ENCODE measurements around the gene GTSF1L. TPM values are rescaled to one million over a fixed set of nuclear protein-coding genes. Genes with fewer than 3 reads are reported as not detected.
A peak's percentile ranks its signal among the peaks of the same experiment; 100 is the strongest.

Gene GTSF1L
- total RNA-seq, 2 donors from 2014 or later: not detected

DNA sequence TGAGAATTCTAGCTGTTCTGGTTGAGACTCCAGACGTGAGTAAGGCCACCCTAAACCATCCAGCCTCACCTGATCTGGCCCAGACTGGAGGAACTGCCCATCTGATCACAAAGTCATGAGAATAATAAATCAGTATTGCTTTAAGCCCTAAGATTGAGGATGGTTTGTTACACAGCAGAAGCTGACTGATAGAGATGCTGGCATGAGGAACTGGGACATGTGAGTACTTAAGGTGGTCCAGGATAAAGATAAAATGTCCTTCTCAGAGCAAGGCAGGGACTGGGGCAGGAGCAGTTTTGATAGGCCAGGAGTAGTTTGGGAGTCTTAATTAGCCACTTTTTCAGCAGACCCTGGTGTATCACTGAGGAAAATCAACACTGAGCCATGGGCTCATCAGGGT is 6.8 kb downstream of the GTSF1L start:
- no peak for ATAC-seq
- H3K9me3 ChIP-seq (ENCODE audit: control insufficient read depth, low read length, poor library complexity, severe bottlenecking): no peaks in the 10 kb centered on the region
- H3K27ac Mint-ChIP-seq: peak overlapping the region; percentile 37
- H3K36me3 Mint-ChIP-seq (ENCODE audit: low read depth): no peaks in the 10 kb centered on the region
- H3K27me3 Mint-ChIP-seq: no peaks in the 10 kb centered on the region
- no peak overlapping the region for H3K4me3 Mint-ChIP-seq
- H3K4me1 Mint-ChIP-seq: peaks cover 7% of the 10 kb centered on the region
- no peak for DNase-seq

DNA sequence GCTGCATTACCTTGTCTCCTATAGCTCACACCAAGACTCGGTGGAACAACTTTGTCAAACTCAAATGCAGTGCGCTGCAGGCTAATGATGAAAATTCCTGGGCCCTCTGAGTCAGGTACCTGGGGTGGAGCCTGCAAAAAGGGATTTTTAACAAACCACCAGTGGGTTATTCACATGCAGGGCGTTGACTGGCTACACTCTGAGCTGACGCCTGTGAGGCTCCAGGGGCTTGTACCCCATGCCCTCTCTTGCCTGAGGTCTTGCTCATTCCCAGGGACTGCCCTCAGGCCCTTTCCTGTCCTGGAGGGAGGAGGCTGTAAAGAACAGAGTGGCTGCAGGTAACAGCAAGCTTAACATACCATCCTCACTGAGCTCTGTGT is 9.2 kb downstream of the GTSF1L start:
- H3K27ac Mint-ChIP-seq: no peak overlapping the region
- H3K36me3 Mint-ChIP-seq (ENCODE audit: low read depth): no peaks in the 10 kb centered on the region
- H3K4me3 Mint-ChIP-seq: no peak overlapping the region
- H3K4me1 Mint-ChIP-seq: peaks cover 4% of the 10 kb centered on the region
- ATAC-seq (no peak), DNase-seq (no peak)
- no peaks in the 10 kb centered on the region for H3K9me3 ChIP-seq (ENCODE audit: control insufficient read depth, low read length, poor library complexity, severe bottlenecking)
- no peaks in the 10 kb centered on the region for H3K27me3 Mint-ChIP-seq

DNA sequence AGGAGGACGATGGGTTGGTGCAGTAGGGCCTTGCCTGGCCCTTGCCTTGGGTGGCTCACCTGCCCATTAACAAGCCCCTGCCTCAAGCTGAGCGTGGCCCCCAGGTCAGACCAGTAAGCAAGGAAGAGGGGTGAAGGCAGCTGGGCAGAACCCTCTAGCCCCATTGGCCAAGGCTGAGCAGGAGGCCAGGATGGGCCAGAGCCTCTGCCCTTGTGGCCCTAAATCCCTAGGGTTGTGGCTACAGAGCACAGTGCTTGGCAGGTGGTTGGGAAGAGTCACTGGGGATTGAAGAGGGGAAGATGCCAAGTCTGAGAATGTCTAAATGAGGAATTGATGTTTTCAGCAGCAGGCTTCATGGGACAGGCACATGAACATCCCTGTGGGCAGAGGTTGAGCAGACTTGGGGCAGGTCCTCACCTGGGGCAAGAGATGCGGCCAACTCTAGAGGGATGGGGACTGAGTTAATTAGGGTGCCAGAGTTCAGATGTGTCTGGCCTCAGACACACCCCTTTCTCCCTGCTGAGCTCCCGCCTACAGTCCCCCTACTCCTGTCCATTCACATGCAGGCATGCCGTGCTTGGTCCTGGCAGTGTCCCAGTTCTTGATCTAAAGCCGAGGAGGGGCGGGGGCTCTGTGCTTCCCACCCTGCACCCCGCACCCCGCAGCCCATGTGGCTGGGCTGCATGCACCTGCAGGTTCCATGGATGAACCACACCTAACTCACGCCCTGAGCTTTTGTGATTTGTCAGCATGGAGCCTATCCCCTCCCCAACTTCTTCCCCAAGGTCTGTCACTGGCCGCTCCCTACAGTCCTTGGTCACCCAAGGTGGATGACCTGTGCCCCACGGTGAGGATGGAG is 9.8 kb downstream of the GTSF1L start:
- ATAC-seq (no peak), DNase-seq (no peak)
- no peak overlapping the region for H3K4me3 Mint-ChIP-seq
- no peaks in the 10 kb centered on the region for H3K9me3 ChIP-seq (ENCODE audit: control insufficient read depth, low read length, poor library complexity, severe bottlenecking)
- peaks cover under 1% of the 10 kb centered on the region for H3K4me1 Mint-ChIP-seq
- no peaks in the 10 kb centered on the region for H3K36me3 Mint-ChIP-seq (ENCODE audit: low read depth)
- no peak overlapping the region for H3K27ac Mint-ChIP-seq
- H3K27me3 Mint-ChIP-seq: no peaks in the 10 kb centered on the region

DNA sequence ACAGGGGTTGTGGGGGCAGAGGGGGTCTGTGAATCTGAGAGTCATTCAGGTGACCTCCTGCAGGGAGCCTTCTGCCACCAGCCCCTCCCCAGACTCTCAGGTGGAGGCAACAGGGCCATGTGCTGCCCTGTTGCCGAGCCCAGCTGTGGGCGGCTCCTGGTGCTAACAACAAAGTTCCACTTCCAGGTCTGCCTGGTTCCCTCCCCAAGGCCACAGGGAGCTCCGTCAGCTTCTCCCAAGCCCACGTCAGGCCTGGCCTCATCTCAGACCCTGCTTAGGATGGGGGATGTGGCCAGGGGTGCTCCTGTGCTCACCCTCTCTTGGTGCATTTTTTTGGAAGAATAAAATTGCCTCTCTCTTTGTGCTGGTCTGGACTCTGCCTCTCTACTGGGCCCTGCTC is 10.7 kb downstream of the GTSF1L start:
- no peak overlapping the region for H3K4me3 Mint-ChIP-seq
- no peaks in the 10 kb centered on the region for H3K9me3 ChIP-seq (ENCODE audit: control insufficient read depth, low read length, poor library complexity, severe bottlenecking)
- no peak for DNase-seq
- no peaks in the 10 kb centered on the region for H3K4me1 Mint-ChIP-seq
- no peaks in the 10 kb centered on the region for H3K36me3 Mint-ChIP-seq (ENCODE audit: low read depth)
- ATAC-seq: no peak
- H3K27ac Mint-ChIP-seq: no peak overlapping the region
- no peaks in the 10 kb centered on the region for H3K27me3 Mint-ChIP-seq

DNA sequence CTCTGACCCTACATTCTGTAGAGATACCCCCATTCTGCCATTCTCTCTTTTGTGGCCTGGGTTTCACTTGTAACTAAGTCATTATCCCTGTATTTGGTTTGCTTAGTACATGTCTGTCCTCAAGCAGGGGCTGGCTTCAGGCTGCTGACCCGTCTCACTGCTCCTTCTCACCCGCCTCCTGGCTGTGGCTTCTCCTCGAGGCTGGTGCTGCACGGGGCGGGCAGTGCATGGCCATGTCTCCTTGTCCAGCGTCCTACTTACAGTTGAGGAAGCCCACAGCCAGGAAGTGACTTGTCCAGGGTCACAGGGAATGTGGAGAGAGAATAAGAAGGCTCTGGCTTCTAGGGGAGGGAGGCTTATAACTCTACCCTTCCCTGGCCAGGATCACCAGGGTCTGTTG is 11.3 kb downstream of the GTSF1L start:
- ATAC-seq (no peak), DNase-seq (no peak)
- Mint-ChIP-seq H3K27ac (no peak overlapping the region), H3K27me3 (no peaks in the 10 kb centered on the region), H3K4me1 (no peaks in the 10 kb centered on the region), H3K4me3 (no peak overlapping the region), H3K36me3 (ENCODE audit: low read depth) (no peaks in the 10 kb centered on the region)
- H3K9me3 ChIP-seq (ENCODE audit: control insufficient read depth, low read length, poor library complexity, severe bottlenecking): no peaks in the 10 kb centered on the region

DNA sequence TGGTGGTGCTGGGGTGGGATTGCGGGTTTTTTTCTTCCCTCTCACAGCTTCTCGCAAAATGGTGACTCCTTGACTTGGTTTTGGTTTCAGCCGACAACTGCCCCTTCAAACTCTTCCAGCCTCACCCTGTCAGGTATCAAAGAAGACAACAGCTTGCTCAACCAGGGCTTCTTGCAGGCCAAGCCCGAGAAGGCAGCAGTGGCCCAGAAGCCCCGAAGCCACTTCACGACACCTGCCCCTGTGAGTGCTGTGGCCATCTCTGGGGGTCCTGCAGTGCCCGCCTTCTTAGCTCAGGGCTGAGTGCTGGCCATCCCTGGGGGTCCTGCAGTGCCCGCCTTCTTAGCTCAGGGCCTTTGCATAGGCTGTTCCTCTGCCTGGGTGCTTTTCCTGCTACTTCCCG is 11.8 kb downstream of the GTSF1L start:
- H3K36me3 Mint-ChIP-seq (ENCODE audit: low read depth): no peaks in the 10 kb centered on the region
- DNase-seq: no peak
- ATAC-seq: no peak
- no peaks in the 10 kb centered on the region for H3K9me3 ChIP-seq (ENCODE audit: control insufficient read depth, low read length, poor library complexity, severe bottlenecking)
- H3K27me3 Mint-ChIP-seq: no peaks in the 10 kb centered on the region
- H3K4me1 Mint-ChIP-seq: no peaks in the 10 kb centered on the region
- no peak overlapping the region for H3K27ac Mint-ChIP-seq
- no peak overlapping the region for H3K4me3 Mint-ChIP-seq

DNA sequence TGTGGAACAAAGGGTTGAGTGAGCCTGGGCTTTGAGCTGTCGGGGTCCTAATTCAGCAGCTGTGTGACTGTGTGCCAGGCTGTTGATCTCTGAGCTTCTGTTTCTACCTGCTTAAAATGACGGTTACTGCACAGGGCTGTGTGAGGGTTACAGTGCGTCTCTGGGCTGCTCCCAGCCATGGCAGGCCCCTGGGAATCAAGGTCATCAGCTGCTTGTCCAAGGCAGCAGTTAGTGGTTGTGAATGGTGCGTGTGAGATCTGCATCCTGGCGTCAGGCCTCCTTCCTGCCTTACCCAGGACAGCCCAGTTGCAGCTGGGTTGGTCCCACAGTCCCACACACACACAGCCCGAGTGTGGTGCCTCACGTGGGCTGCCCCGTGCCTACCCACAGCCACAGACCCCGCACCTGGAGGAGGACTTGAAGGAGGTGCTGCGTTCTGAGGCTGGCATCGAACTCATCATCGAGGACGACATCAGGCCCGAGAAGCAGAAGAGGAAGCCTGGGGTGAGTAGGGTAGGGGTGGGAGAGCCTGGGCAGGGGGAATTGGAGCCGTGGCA is 15.6 kb downstream of the GTSF1L start:
- no peaks in the 10 kb centered on the region for H3K9me3 ChIP-seq (ENCODE audit: control insufficient read depth, low read length, poor library complexity, severe bottlenecking)
- Mint-ChIP-seq H3K27me3 (no peaks in the 10 kb centered on the region), H3K4me1 (no peaks in the 10 kb centered on the region), H3K4me3 (no peak overlapping the region), H3K27ac (no peak overlapping the region), H3K36me3 (ENCODE audit: low read depth) (peaks cover 2% of the 10 kb centered on the region)
- DNase-seq: no peak
- ATAC-seq: no peak

GRCh38 chr20:43710370-43711044 is 16.3 kb downstream of the GTSF1L start:
- H3K36me3 Mint-ChIP-seq (ENCODE audit: low read depth): peaks cover 2% of the 10 kb centered on the region
- DNase-seq (no peak), ATAC-seq (no peak)
- H3K9me3 ChIP-seq (ENCODE audit: control insufficient read depth, low read length, poor library complexity, severe bottlenecking): no peaks in the 10 kb centered on the region
- H3K27ac Mint-ChIP-seq: no peak overlapping the region
- H3K4me3 Mint-ChIP-seq: no peak overlapping the region
- H3K27me3 Mint-ChIP-seq: no peaks in the 10 kb centered on the region
- no peaks in the 10 kb centered on the region for H3K4me1 Mint-ChIP-seq

DNA sequence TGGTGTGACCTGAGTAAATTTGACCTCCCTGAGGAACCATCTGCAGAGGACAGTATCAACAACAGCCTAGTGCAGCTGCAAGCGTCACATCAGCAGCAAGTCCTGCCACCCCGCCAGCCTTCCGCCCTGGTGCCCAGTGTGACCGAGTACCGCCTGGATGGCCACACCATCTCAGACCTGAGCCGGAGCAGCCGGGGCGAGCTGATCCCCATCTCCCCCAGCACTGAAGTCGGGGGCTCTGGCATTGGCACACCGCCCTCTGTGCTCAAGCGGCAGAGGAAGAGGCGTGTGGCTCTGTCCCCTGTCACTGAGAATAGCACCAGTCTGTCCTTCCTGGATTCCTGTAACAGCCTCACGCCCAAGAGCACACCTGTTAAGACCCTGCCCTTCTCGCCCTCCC is 24.3 kb downstream of the GTSF1L start:
- Mint-ChIP-seq H3K27ac (no peak overlapping the region), H3K4me3 (no peak overlapping the region), H3K36me3 (ENCODE audit: low read depth) (no peaks in the 10 kb centered on the region), H3K4me1 (no peaks in the 10 kb centered on the region), H3K27me3 (no peaks in the 10 kb centered on the region)
- no peak for ATAC-seq
- no peak for DNase-seq
- H3K9me3 ChIP-seq (ENCODE audit: control insufficient read depth, low read length, poor library complexity, severe bottlenecking): no peaks in the 10 kb centered on the region

DNA sequence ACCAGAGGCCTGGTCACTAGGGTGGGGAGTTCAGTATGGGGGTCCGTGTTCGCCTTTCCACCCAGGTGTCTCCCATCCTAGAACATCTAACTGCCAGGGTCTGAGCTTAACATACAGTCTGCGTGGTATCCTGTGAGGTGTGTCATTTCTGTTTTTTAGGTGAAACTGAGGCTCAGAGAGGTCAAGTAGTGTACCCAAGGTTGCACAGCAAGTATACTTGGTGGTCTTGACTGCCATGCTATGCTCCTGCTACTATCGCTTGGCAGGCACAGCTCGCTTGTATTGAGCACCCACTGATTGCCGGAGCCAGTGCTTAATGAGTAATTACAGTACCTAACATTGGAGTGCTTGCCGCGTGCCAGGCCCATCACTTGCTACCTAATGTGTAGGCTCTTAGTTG is 26.2 kb downstream of the GTSF1L start:
- Mint-ChIP-seq H3K36me3 (ENCODE audit: low read depth) (no peaks in the 10 kb centered on the region), H3K27ac (no peak overlapping the region), H3K4me3 (no peak overlapping the region), H3K4me1 (no peaks in the 10 kb centered on the region), H3K27me3 (no peaks in the 10 kb centered on the region)
- H3K9me3 ChIP-seq (ENCODE audit: control insufficient read depth, low read length, poor library complexity, severe bottlenecking): no peaks in the 10 kb centered on the region
- no peak for DNase-seq
- ATAC-seq: no peak

DNA sequence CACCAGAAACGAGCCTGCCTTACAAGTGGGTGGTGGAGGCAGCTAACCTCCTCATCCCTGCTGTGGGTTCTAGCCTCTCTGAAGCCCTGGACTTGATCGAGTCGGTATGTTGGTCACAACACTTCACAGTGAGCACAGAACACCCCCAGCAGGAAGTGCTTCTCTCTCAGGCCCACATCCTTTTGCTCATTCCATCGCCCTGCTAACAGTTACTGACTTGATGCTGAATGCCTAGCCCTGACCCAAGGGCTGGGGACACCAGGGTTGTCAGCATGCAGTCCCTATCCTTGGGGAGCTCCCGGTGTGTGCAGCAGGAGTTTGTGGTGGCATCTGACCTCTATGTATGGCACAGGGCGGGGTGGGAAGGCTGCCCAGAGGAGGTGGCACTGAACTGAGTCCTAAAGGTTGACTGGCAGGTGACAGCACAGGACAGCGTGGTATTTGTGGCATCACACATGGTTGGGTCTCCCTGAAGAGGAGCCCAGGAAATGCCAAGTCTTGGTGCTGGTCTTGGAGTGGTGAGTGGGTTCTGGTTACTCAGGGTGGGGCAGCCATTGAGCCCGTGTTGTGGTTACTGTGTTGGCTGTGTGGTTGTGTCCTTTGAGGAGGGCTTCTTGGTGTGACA is 26.7 kb downstream of the GTSF1L start:
- no peak for DNase-seq
- H3K27ac Mint-ChIP-seq: no peak overlapping the region
- no peaks in the 10 kb centered on the region for H3K4me1 Mint-ChIP-seq
- no peaks in the 10 kb centered on the region for H3K36me3 Mint-ChIP-seq (ENCODE audit: low read depth)
- no peaks in the 10 kb centered on the region for H3K9me3 ChIP-seq (ENCODE audit: control insufficient read depth, low read length, poor library complexity, severe bottlenecking)
- H3K4me3 Mint-ChIP-seq: no peak overlapping the region
- H3K27me3 Mint-ChIP-seq: no peaks in the 10 kb centered on the region
- ATAC-seq: no peak

DNA sequence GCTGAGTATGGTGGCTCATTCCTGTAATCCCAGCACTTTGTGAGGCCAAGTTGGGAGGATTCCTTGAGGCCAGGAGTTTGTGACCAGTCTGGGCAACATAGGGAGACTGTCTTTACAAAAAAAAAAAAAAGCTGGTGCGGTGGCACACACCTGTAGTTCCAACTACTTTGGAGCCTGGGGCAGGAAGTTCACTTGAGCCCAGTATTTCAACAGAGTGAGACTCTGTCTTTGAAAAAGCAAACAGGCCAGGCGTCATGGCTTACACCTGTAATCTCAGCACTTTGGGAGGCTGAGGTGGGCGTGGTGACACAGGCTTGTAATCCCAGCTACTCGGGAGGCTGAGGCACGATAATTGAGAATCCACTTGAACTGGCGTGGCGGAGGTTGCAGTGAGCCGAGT is 31.2 kb downstream of the GTSF1L start:
- Mint-ChIP-seq H3K4me3 (no peak overlapping the region), H3K27ac (no peak overlapping the region), H3K4me1 (peaks cover 2% of the 10 kb centered on the region), H3K27me3 (no peaks in the 10 kb centered on the region), H3K36me3 (ENCODE audit: low read depth) (no peaks in the 10 kb centered on the region)
- ATAC-seq (no peak), DNase-seq (no peak)
- H3K9me3 ChIP-seq (ENCODE audit: control insufficient read depth, low read length, poor library complexity, severe bottlenecking): no peaks in the 10 kb centered on the region

DNA sequence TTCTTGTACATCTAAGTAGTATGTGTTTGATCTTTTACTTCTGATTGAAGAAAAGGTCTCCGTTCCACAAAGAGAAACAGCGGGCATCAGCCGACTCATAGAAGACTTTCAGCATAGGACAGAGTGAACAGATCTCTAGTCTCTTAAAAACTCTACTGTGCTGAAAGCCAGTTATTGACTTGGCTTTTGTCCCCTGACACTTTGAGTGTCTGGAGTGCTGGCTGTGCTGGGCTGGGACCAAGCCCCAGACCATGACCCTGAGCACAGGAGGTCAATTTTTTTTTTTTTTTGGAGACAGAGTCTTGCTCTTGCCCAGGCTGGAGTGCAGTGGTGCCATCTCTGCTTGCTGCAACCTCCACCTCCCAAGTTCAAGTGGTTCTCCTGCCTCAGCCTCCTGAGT is 32.0 kb downstream of the GTSF1L start:
- H3K36me3 Mint-ChIP-seq (ENCODE audit: low read depth): no peaks in the 10 kb centered on the region
- ATAC-seq (no peak), DNase-seq (no peak)
- H3K4me1 Mint-ChIP-seq: peaks cover 4% of the 10 kb centered on the region
- H3K9me3 ChIP-seq (ENCODE audit: control insufficient read depth, low read length, poor library complexity, severe bottlenecking): no peaks in the 10 kb centered on the region
- H3K4me3 Mint-ChIP-seq: no peak overlapping the region
- no peaks in the 10 kb centered on the region for H3K27me3 Mint-ChIP-seq
- no peak overlapping the region for H3K27ac Mint-ChIP-seq

Measured in T-helper 17 cell (primary cell).